Activated T-cell treated with anti-CD3 and anti-CD28 coated beads for 24 hours (primary cell): ENCODE data around the gene CDK5RAP2.
"Not testable (repeated sequence)": the region's sequence is repeated elsewhere in the genome, so short reads cannot be mapped to it uniquely, and the experiment has no call there.

ENCODE experiments used
- DNase-seq: peaks from one replicate; pipeline ENCODE4 v3.0.0-alpha.2; 2020; ENCODE audit warnings: low read depth

The CDK5RAP2 gene

GRCh38 chr9:120513825-120514396 is 66.1 kb downstream of the CDK5RAP2 start:
- no peak for DNase-seq

- no peak for DNase-seq
Measured at GRCh38 chr9:120510816-120511215, 69.2 kb downstream of the CDK5RAP2 start.

- no peak for DNase-seq
Measured at GRCh38 chr9:120507936-120508510, 71.9 kb downstream of the CDK5RAP2 start.

- no peak for DNase-seq
Measured at GRCh38 chr9:120505186-120505585, 74.8 kb downstream of the CDK5RAP2 start.

- no peak for DNase-seq
Measured at GRCh38 chr9:120500733-120501132, 79.2 kb downstream of the CDK5RAP2 start.

GRCh38 chr9:120497865-120498264 is 82.1 kb downstream of the CDK5RAP2 start:
- DNase-seq, result not testable (repeated sequence)

GRCh38 chr9:120496438-120496837 is 83.5 kb downstream of the CDK5RAP2 start:
- DNase-seq, result not testable (repeated sequence)

- DNase-seq, result no peak
Measured at GRCh38 chr9:120490888-120491595, 88.9 kb downstream of the CDK5RAP2 start.

- no peak for DNase-seq
Measured at GRCh38 chr9:120486835-120487234, 93.1 kb downstream of the CDK5RAP2 start.

GRCh38 chr9:120486347-120486746 is 93.6 kb downstream of the CDK5RAP2 start:
- no peak for DNase-seq

GRCh38 chr9:120485788-120486187 is 94.2 kb downstream of the CDK5RAP2 start:
- DNase-seq, result no peak

- no peak for DNase-seq
Measured at GRCh38 chr9:120484162-120484561, 95.8 kb downstream of the CDK5RAP2 start.

- DNase-seq, result no peak
Measured at GRCh38 chr9:120482424-120483186, 97.4 kb downstream of the CDK5RAP2 start.

GRCh38 chr9:120481846-120482245 is 98.1 kb downstream of the CDK5RAP2 start:
- no peak for DNase-seq

- no peak for DNase-seq
Measured at GRCh38 chr9:120481248-120481647, 98.7 kb downstream of the CDK5RAP2 start.

- no peak for DNase-seq
Measured at GRCh38 chr9:120480707-120481106, 99.3 kb downstream of the CDK5RAP2 start.

GRCh38 chr9:120478208-120478607 is 101.8 kb downstream of the CDK5RAP2 start:
- no peak for DNase-seq

- no peak for DNase-seq
Measured at GRCh38 chr9:120477534-120478001, 102.4 kb downstream of the CDK5RAP2 start.

- DNase-seq, result no peak
Measured at GRCh38 chr9:120475341-120475740, 104.6 kb downstream of the CDK5RAP2 start.

GRCh38 chr9:120474591-120475243 is 105.2 kb downstream of the CDK5RAP2 start:
- no peak for DNase-seq

- no peak for DNase-seq
Measured at GRCh38 chr9:120473608-120474007, 106.4 kb downstream of the CDK5RAP2 start.
